Brain microvascular endothelial cell (primary cell): ENCODE measurements around the gene GRIK3.

Source experiments
- DNase-seq: peaks from one replicate; pipeline ENCODE4 v3.0.0-alpha.2; 2020
- H3K27ac ChIP-seq: fragments of 250-450 bp; sonication (Bioruptor Pico); 2 replicates; pipeline ENCODE4 v1.5.1; 2020; ENCODE audit warnings: mild to moderate bottlenecking, moderate library complexity
- H3K27me3 ChIP-seq: fragments of 250-450 bp; sonication (Bioruptor Pico); replicated peaks from 2 replicates; pipeline ENCODE4 v1.5.1; 2020; ENCODE audit warnings: mild to moderate bottlenecking
- H3K36me3 ChIP-seq: fragments of 250-450 bp; sonication (Bioruptor Pico); replicated peaks from 2 replicates; pipeline ENCODE4 v1.5.1; 2020; ENCODE audit warnings: mild to moderate bottlenecking
- H3K4me3 ChIP-seq: 2 replicates; pipeline ENCODE4 v1.5.1; 2011; ENCODE audit warnings: low read depth, mild to moderate bottlenecking, control low read depth, low read length, moderate library complexity
- in situ Hi-C: cut with HindIII; loops from 2 replicates; pipeline ENCODE4 v1.10.0; 2017; ENCODE audit warnings: low sequenced_read_pairs, low pct_ligation_motif_present
- TF ChIP-seq, protein P1 (sequence below): IDR thresholded peaks from 2 replicates; pipeline ENCODE4 v1.5.1; 2011; ENCODE audit warnings: low read depth, mild to moderate bottlenecking, moderate library complexity, low read length, control low read depth, inconsistent platforms; ENCODE audit errors: missing control alignments

The GRIK3 gene

DNA sequence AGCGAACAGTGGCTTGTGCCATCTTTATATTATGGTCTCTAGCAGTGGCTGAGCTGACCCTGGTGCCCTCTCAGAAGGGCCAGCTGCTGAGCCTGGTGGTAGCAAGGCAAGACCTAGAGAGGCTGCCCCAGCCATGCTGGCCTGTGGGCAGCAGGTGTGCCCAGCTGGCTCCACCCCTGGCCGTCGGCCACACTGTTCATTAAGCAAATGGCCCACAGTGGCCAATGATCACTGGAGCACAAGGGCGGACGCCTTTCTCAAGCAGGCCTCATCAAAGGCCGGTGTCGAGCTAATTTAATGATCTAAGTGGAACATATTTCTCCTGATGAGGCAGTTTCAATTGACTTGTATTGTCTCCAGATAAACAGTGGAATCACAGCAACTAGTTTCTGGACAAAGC, 89.4 kb downstream of the GRIK3 start:
- no peak overlapping the region for H3K27ac ChIP-seq
- in situ Hi-C loops, result no loop called here
- H3K36me3 ChIP-seq, result no peaks in the 10 kb centered on the region
- no peaks in the 10 kb centered on the region for H3K27me3 ChIP-seq
- no peak for DNase-seq
- no peak overlapping the region for H3K4me3 ChIP-seq
- TF ChIP-seq, protein P1, sequence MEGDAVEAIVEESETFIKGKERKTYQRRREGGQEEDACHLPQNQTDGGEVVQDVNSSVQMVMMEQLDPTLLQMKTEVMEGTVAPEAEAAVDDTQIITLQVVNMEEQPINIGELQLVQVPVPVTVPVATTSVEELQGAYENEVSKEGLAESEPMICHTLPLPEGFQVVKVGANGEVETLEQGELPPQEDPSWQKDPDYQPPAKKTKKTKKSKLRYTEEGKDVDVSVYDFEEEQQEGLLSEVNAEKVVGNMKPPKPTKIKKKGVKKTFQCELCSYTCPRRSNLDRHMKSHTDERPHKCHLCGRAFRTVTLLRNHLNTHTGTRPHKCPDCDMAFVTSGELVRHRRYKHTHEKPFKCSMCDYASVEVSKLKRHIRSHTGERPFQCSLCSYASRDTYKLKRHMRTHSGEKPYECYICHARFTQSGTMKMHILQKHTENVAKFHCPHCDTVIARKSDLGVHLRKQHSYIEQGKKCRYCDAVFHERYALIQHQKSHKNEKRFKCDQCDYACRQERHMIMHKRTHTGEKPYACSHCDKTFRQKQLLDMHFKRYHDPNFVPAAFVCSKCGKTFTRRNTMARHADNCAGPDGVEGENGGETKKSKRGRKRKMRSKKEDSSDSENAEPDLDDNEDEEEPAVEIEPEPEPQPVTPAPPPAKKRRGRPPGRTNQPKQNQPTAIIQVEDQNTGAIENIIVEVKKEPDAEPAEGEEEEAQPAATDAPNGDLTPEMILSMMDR, result no peak

DNA sequence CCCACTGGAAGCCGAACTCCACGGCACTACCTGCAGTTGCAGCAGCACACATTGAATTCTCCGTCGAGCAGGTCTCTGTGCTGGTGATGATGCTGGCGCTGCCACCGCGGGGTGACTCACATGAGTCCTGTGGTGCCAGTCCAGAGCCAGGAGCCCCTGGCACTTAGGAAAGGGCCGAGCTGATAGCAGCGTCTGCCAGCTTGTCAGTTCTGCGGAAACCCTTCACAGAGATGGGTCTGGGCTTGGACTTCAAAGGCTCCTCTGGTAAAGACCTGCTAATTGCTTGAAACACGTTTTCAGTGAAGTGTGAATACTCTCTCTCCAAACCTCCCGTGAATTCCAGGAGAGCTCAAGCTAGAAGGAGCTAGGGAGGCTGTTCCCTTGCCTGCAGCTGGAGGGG, 92.2 kb downstream of the GRIK3 start:
- Histone ChIP-seq H3K27me3 (no peaks in the 10 kb centered on the region), H3K36me3 (no peaks in the 10 kb centered on the region), H3K4me3 (no peak overlapping the region), H3K27ac (no peak overlapping the region)
- TF ChIP-seq, protein P1, result no peak
- in situ Hi-C loops, result no loop called here
- no peak for DNase-seq

DNA sequence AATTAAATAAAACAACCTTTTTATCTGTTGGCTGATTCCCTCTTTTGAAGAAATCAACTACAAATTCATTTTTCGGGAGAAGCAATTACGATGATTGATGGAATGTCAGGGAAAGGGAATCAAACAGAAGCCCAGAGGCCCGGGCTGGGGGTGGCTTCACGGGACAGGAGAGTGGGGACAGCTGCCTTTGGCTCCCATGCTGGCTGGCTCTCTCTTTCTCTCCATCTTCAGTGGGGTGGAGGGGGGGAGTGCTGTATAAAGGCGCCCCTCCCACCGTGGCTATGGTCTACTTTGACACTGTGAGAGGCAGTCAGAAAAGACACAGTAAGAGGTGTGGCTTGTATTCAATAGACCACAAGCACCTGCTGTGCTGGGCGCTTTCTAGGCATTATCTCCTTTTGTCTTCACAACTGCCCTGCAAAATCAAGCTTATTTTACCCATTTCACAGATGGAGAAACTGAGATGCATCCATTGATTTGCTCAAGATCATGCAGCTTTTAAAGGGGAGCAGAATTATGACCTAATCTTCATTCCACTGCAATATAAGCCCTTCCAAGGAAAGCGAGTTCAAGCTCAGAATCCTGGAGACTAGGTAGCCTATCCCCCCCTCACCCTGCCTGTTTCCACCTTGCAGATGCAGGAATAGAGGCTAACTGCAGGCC, 92.9 kb downstream of the GRIK3 start:
- Histone ChIP-seq H3K27ac (no peak overlapping the region), H3K4me3 (no peak overlapping the region), H3K27me3 (no peaks in the 10 kb centered on the region), H3K36me3 (no peaks in the 10 kb centered on the region)
- in situ Hi-C loops, result no loop called here
- TF ChIP-seq, protein P1, result no peak
- DNase-seq, result no peak

DNA sequence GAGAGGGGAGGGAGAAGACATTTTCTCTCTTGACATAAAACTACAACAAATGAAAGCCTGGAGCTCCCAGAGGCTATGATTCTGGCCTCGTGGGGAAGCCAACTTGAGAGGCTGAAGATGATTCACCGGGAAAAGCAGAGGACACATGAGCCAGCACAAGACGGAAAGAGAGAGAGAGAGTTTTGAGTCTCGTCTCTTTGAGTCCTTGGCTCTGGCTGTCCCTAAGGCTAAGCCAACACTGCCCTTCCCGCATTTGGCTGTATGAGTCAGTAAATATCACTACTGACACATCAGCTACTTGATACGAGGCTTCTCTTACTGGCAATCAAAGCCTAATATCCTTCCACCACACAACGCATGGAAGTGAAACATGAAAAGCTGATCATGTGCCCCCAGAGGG, 95.5 kb downstream of the GRIK3 start:
- H3K27me3 ChIP-seq, result no peaks in the 10 kb centered on the region
- no peak for DNase-seq
- TF ChIP-seq, protein P1, result no peak
- no peaks in the 10 kb centered on the region for H3K36me3 ChIP-seq
- H3K4me3 ChIP-seq, result no peak overlapping the region
- H3K27ac ChIP-seq, result no peak overlapping the region
- in situ Hi-C loops, result no loop called here

DNA sequence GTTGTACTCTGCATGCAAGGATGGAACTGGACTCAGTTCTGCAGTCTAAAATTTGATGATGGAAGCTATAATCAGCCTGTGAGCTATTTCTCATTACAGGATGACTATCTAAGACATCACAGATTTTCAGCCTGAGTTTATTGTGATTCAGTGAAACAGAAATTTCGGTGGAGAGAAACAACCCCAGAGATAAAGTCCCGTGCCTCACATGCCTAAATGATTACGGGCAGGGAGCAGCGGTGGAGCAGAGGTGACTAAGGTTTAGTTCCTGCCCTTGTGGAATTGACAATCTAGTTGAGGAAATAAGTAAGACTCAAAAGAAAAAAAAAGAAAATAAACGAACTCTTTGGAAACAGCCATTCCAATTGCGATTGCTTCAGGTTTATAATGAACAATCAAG, 96.9 kb downstream of the GRIK3 start:
- Histone ChIP-seq H3K27me3 (no peaks in the 10 kb centered on the region), H3K36me3 (no peaks in the 10 kb centered on the region), H3K27ac (no peak overlapping the region), H3K4me3 (no peak overlapping the region)
- in situ Hi-C loops, result no loop called here
- TF ChIP-seq, protein P1, result no peak
- DNase-seq, result no peak

DNA sequence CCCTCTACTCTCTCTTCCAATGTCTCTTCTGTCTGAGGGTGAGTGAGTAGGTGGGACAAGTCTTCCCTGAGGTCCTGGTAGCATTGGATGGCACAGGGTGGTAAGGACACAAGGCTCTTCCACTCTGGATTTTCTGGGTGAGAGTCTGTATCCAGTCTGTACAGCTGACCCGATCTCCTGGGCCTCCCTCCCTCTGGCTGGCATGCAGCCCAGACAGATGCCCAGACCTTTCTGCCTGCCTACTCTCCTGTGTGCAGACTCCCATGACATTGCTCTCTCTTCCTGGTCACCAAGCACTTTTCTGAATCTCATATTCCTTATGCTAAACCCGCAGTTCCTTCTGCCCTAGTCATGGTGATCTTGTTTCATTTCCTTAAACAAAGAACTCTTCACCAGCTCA, 100.3 kb downstream of the GRIK3 start:
- DNase-seq, result no peak
- no peaks in the 10 kb centered on the region for H3K27me3 ChIP-seq
- H3K4me3 ChIP-seq, result no peak overlapping the region
- no peaks in the 10 kb centered on the region for H3K36me3 ChIP-seq
- TF ChIP-seq, protein P1, result no peak
- in situ Hi-C loops, result no loop called here
- no peak overlapping the region for H3K27ac ChIP-seq
